ENCODE data around the gene S100A10. TPM values are rescaled to one million over a fixed set of nuclear protein-coding genes. Genes with fewer than 3 reads are reported as not detected.

The S100A10 gene
- total RNA-seq, 1 donor from 2014 or later, result 316 TPM

- peak overlapping the region; percentile 24 for H3K27ac Mint-ChIP-seq
- peaks cover 4% of the 10 kb centered on the region for H3K4me1 Mint-ChIP-seq (ENCODE audit: unreplicated experiment)
- TF ChIP-seq CTCF (conservative IDR thresholded peaks at IDR 0.05), result peak; percentile 68
- no peak for DNase-seq (ENCODE audit: extremely low spot score, unreplicated experiment)
- H3K27me3 Mint-ChIP-seq, result peaks cover 5% of the 10 kb centered on the region
- no peaks in the 10 kb centered on the region for H3K9me3 Mint-ChIP-seq
- H3K36me3 Mint-ChIP-seq, result no peaks in the 10 kb centered on the region
- no peak overlapping the region for H3K4me3 Mint-ChIP-seq
Observed at GRCh38 chr1:152013664-152014237, 20.1 kb upstream of the S100A10 start.

- peaks cover 12% of the 10 kb centered on the region for H3K27me3 Mint-ChIP-seq
- no peak overlapping the region for H3K27ac Mint-ChIP-seq
- H3K36me3 Mint-ChIP-seq, result no peaks in the 10 kb centered on the region
- TF ChIP-seq CTCF (conservative IDR thresholded peaks at IDR 0.05), result no peak
- H3K9me3 Mint-ChIP-seq, result no peaks in the 10 kb centered on the region
- H3K4me1 Mint-ChIP-seq (ENCODE audit: unreplicated experiment), result peaks cover 4% of the 10 kb centered on the region
- DNase-seq (ENCODE audit: extremely low spot score, unreplicated experiment), result no peak
- H3K4me3 Mint-ChIP-seq, result no peak overlapping the region
Observed at GRCh38 chr1:152009691-152010090, 16.0 kb upstream of the S100A10 start.

GRCh38 chr1:152007047-152007446, 13.4 kb upstream of the S100A10 start:
- Mint-ChIP-seq H3K36me3 (no peaks in the 10 kb centered on the region), H3K9me3 (no peaks in the 10 kb centered on the region), H3K4me3 (no peak overlapping the region), H3K27me3 (peaks cover 26% of the 10 kb centered on the region), H3K27ac (no peak overlapping the region), H3K4me1 (ENCODE audit: unreplicated experiment) (no peaks in the 10 kb centered on the region)
- DNase-seq (ENCODE audit: extremely low spot score, unreplicated experiment), result no peak
- no peak for TF ChIP-seq CTCF (conservative IDR thresholded peaks at IDR 0.05)

GRCh38 chr1:152005360-152005912, 11.8 kb upstream of the S100A10 start:
- Mint-ChIP-seq H3K27me3 (peaks cover 29% of the 10 kb centered on the region), H3K9me3 (no peaks in the 10 kb centered on the region), H3K27ac (no peak overlapping the region), H3K36me3 (no peaks in the 10 kb centered on the region), H3K4me3 (no peak overlapping the region), H3K4me1 (ENCODE audit: unreplicated experiment) (peaks cover 4% of the 10 kb centered on the region)
- DNase-seq (ENCODE audit: extremely low spot score, unreplicated experiment), result no peak
- TF ChIP-seq CTCF (conservative IDR thresholded peaks at IDR 0.05), result no peak

- no peak for DNase-seq (ENCODE audit: extremely low spot score, unreplicated experiment)
- peaks cover 4% of the 10 kb centered on the region for H3K4me1 Mint-ChIP-seq (ENCODE audit: unreplicated experiment)
- H3K9me3 Mint-ChIP-seq, result no peaks in the 10 kb centered on the region
- H3K36me3 Mint-ChIP-seq, result no peaks in the 10 kb centered on the region
- H3K27ac Mint-ChIP-seq, result no peak overlapping the region
- peak; percentile 26 for TF ChIP-seq CTCF (conservative IDR thresholded peaks at IDR 0.05)
- peaks cover 35% of the 10 kb centered on the region for H3K27me3 Mint-ChIP-seq
- H3K4me3 Mint-ChIP-seq, result no peak overlapping the region
Observed at GRCh38 chr1:152003846-152004442, 10.3 kb upstream of the S100A10 start.
